ENCODE results near the gene MAGEA4.

Gene MAGEA4

DNA sequence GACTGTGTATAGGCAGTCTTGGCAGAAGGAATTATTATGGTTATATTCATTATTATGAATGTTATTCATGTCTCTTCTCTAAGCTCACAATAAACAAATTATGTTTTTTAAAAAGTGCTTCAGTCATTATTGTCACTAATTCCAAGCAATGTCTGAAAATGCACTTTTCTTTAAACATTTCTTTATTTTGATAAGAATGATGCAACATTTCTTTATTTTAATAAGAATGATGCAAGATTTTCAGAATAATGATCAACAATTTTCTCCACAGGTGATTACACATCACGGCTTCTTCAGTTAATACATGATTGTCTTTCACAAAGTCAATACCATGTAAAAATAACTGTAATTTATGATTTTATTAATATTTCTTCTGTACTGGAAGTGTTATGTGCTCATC is 22.7 kb downstream of the MAGEA4 start:
- no peak for DNase-seq
- Histone ChIP-seq H3K27ac (no peak overlapping the region), H3K27me3 (replicated peaks) (no peaks in the 10 kb centered on the region), H3K36me3 (replicated peaks) (no peaks in the 10 kb centered on the region), H3K4me3 (ENCODE audit: low read depth, low read length) (no peak overlapping the region)
- TF ChIP-seq, protein P1, sequence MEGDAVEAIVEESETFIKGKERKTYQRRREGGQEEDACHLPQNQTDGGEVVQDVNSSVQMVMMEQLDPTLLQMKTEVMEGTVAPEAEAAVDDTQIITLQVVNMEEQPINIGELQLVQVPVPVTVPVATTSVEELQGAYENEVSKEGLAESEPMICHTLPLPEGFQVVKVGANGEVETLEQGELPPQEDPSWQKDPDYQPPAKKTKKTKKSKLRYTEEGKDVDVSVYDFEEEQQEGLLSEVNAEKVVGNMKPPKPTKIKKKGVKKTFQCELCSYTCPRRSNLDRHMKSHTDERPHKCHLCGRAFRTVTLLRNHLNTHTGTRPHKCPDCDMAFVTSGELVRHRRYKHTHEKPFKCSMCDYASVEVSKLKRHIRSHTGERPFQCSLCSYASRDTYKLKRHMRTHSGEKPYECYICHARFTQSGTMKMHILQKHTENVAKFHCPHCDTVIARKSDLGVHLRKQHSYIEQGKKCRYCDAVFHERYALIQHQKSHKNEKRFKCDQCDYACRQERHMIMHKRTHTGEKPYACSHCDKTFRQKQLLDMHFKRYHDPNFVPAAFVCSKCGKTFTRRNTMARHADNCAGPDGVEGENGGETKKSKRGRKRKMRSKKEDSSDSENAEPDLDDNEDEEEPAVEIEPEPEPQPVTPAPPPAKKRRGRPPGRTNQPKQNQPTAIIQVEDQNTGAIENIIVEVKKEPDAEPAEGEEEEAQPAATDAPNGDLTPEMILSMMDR (IDR thresholded peaks at IDR 0.05; ENCODE audit: low read depth, low read length, missing control alignments), result no peak
- in situ Hi-C loops (cut with HindIII; ENCODE audit: low pct_ligation_motif_present, low sequenced_read_pairs), result no loop called here

DNA sequence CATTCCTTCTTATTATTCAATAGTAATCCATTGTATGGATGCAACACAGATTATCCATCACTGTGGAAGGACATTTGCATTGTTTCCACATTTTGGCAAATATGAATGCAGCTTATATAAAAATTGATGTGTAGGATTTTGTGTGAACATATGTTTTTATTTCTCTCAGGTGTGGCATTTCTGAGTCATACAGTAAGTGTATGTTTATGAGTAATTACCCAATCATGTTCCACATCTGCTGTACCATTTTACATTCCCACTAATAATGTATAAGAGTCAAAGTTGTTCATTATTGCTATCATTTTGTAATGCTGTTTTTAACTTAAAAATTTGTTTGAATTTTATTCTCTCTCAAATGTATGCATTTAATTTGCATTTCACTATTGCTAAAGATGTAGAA is 25.5 kb downstream of the MAGEA4 start:
- TF ChIP-seq, protein P1 (IDR thresholded peaks at IDR 0.05; ENCODE audit: low read depth, low read length, missing control alignments), result no peak
- in situ Hi-C loops (cut with HindIII; ENCODE audit: low pct_ligation_motif_present, low sequenced_read_pairs), result no loop called here

DNA sequence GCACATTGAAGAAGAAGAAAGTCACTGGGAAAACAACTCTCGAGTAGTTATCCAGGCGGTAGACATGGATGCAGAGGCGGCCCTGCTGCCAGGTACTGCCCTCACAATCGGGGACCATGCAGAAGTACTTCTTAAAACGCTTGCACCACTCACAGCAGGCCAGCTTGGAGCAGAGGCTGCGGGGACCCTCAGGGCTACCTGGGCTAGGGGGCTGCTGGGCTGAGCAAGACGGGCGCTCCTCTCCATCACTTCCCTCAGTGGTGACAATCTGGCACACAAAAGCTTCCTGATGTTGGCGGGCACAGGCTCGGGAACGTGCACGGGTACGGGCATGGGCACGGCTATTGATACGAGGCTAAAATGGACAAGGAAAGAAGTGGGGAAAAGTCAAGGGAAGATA is 42.0 kb downstream of the MAGEA4 start:
- Histone ChIP-seq H3K4me3 (ENCODE audit: low read depth, low read length) (no peak overlapping the region), H3K27ac (no peak overlapping the region), H3K36me3 (replicated peaks) (peaks cover 41% of the 10 kb centered on the region), H3K27me3 (replicated peaks) (no peaks in the 10 kb centered on the region)
- TF ChIP-seq, protein P1 (IDR thresholded peaks at IDR 0.05; ENCODE audit: low read depth, low read length, missing control alignments), result no peak
- DNase-seq, result no peak
- in situ Hi-C loops (cut with HindIII; ENCODE audit: low pct_ligation_motif_present, low sequenced_read_pairs), result no loop called here

More for the DNA sequence above, 25.5 kb downstream of the MAGEA4 start:
- Histone ChIP-seq H3K4me3 (ENCODE audit: low read depth, low read length) (no peak overlapping the region), H3K27me3 (replicated peaks) (no peaks in the 10 kb centered on the region), H3K27ac (no peak overlapping the region), H3K36me3 (replicated peaks) (no peaks in the 10 kb centered on the region)
- DNase-seq, result no peak

DNA sequence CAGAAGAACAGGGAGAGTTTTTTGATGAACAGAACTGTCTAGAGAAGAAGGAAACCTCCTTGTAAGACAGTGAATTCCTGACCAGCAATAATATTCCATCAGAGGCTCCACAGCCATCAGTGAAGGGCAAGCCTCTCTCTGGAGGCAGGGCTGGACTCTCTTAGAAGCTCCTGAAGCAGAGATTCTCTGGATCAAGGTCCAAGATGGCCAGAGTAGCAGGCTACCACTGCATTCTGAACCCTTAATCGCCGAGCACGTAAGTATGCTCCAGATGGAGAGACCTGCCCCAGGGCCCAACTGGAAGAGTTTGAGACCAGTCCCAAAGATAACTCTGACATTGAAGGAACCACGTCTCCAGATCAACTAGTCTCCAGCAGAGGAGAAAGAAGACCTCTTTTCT is 45.4 kb downstream of the MAGEA4 start:
- in situ Hi-C loops (cut with HindIII; ENCODE audit: low pct_ligation_motif_present, low sequenced_read_pairs), result no loop called here
- TF ChIP-seq, protein P1 (IDR thresholded peaks at IDR 0.05; ENCODE audit: low read depth, low read length, missing control alignments), result no peak
- DNase-seq, result no peak

DNA sequence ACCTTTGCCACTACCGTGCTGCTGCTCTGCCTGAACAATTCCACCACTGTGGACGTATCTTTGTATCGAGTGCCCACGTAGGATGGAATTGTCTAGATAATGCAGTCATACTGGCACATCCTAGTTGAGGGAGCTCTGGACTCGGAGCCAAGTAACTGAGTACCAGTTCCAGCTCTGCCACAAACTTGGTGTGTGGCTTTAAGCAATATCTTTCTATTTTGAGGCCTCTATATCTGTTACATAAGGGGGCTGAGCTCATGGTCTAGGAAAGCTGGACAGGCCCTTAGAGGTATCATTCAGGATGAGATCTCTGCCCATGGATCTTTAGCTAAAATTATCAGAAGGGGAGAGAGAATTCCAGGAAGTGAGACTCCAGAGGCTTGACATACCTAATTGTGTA is 49.3 kb downstream of the MAGEA4 start:
- in situ Hi-C loops (cut with HindIII; ENCODE audit: low pct_ligation_motif_present, low sequenced_read_pairs), result no loop called here
- Histone ChIP-seq H3K36me3 (replicated peaks) (peaks cover 40% of the 10 kb centered on the region), H3K27me3 (replicated peaks) (no peaks in the 10 kb centered on the region), H3K27ac (no peak overlapping the region), H3K4me3 (ENCODE audit: low read depth, low read length) (no peak overlapping the region)
- no peak for DNase-seq
- TF ChIP-seq, protein P1 (IDR thresholded peaks at IDR 0.05; ENCODE audit: low read depth, low read length, missing control alignments), result no peak

More for the DNA sequence above, 45.4 kb downstream of the MAGEA4 start:
- H3K27me3 ChIP-seq (replicated peaks), result no peaks in the 10 kb centered on the region
- no peak overlapping the region for H3K4me3 ChIP-seq (ENCODE audit: low read depth, low read length)
- H3K36me3 ChIP-seq (replicated peaks), result peaks cover 56% of the 10 kb centered on the region
- no peak overlapping the region for H3K27ac ChIP-seq

DNA sequence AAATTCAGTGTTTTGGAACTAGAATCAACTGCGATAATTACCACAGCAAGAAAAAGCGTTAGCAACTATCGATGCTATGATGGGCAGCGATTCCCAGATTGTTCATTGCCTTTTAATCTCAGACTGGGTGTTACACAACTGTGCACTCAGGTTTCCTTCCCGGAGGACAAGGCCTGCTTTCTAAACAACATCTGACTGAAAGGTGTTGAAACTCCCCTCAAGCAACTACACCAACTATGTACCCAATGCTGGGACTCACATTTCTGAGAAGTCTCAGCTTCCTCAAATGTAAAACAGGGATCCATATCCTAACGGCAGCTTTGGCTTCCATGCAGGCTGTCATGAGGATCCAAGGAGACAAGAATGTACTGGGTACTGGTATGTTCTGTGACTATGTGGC is 53.5 kb downstream of the MAGEA4 start:
- Histone ChIP-seq H3K27ac (no peak overlapping the region), H3K4me3 (ENCODE audit: low read depth, low read length) (no peak overlapping the region), H3K36me3 (replicated peaks) (peaks cover 40% of the 10 kb centered on the region), H3K27me3 (replicated peaks) (no peaks in the 10 kb centered on the region)
- no peak for DNase-seq
- TF ChIP-seq, protein P1 (IDR thresholded peaks at IDR 0.05; ENCODE audit: low read depth, low read length, missing control alignments), result no peak
- in situ Hi-C loops (cut with HindIII; ENCODE audit: low pct_ligation_motif_present, low sequenced_read_pairs), result no loop called here
